ENCODE data around the gene NCBP2L. TPM values are rescaled to one million over a fixed set of nuclear protein-coding genes. Genes with fewer than 3 reads are reported as not detected.

The NCBP2L gene
- total RNA-seq, 2 experiments from 2014 or later: not detected

DNA sequence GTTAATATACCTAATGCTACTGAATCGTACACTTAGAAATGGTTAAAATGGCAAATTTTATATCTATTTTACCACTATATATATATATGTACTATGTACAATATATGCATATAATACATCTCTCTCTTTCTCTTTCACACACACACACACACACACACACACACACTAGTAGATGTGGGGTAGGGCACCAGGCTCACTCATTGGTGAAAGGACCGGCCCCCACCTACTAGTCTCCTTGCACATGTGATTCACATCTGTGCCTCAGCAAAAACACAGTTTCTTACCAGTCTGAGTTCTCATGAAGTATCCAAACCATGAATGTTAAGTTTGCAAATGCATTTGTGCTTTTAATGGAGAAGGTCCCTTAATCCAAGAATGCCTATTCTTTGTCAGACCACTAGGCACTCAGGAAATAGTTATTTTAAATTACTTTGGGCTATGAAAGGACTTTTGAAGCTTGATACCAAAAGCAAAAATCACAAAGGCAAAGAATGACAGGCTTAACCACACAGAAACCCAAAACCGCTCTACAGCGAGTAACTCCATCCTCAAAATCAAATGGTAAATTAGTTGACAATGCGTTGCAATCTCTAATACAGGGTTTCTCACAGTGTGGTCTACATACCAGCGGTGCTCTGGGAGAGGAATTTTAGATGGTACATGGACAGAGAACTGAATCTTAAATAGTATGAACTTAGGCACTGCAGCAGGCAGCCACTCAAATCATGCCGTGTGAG, 7.8 kb upstream of the NCBP2L start:
- DNase-seq (no peak), ATAC-seq (ENCODE audit: poor library complexity) (no peak)
- no peaks in the 10 kb centered on the region for H3K27me3 Mint-ChIP-seq
- no peak overlapping the region for H3K4me3 Mint-ChIP-seq
- no peaks in the 10 kb centered on the region for H3K27me3 ChIP-seq (ENCODE audit: control insufficient read depth in 1 of 2, insufficient read depth in 2 of 2, low read length in 2 of 2)
- CTCF ChIA-PET: no interaction called here
- POLR2A ChIA-PET: no interaction called here
- H3K9me3 Mint-ChIP-seq: no peaks in the 10 kb centered on the region
- no peak overlapping the region for H3K27ac ChIP-seq (ENCODE audit: low read depth in 1 of 2, low read length in 2 of 2)
- peaks cover 8% of the 10 kb centered on the region for H3K4me1 ChIP-seq (ENCODE audit: insufficient read depth, low read length)
- intact Hi-C loops (cut with DNase I, micrococcal nuclease): loop anchor here in 1 of 2 experiments (10.0 kb wide), 1 partner anchor 655 kb away; the partner anchor contains the start of gene RBM41
- peaks cover 20% of the 10 kb centered on the region for H3K36me3 Mint-ChIP-seq (ENCODE audit: low read depth)
- H3K36me3 ChIP-seq (ENCODE audit: insufficient read depth, low read length): no peaks in the 10 kb centered on the region
- H3K9me3 ChIP-seq (ENCODE audit: control insufficient read depth in 1 of 2, insufficient read depth in 1 of 2, low read length in 2 of 2): no peaks in the 10 kb centered on the region
- H3K4me1 Mint-ChIP-seq (ENCODE audit: low read depth): peaks cover 26% of the 10 kb centered on the region
- TF ChIP-seq, protein P1, sequence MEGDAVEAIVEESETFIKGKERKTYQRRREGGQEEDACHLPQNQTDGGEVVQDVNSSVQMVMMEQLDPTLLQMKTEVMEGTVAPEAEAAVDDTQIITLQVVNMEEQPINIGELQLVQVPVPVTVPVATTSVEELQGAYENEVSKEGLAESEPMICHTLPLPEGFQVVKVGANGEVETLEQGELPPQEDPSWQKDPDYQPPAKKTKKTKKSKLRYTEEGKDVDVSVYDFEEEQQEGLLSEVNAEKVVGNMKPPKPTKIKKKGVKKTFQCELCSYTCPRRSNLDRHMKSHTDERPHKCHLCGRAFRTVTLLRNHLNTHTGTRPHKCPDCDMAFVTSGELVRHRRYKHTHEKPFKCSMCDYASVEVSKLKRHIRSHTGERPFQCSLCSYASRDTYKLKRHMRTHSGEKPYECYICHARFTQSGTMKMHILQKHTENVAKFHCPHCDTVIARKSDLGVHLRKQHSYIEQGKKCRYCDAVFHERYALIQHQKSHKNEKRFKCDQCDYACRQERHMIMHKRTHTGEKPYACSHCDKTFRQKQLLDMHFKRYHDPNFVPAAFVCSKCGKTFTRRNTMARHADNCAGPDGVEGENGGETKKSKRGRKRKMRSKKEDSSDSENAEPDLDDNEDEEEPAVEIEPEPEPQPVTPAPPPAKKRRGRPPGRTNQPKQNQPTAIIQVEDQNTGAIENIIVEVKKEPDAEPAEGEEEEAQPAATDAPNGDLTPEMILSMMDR (IDR thresholded peaks at IDR 0.05): no peak
- no peak overlapping the region for H3K4me3 ChIP-seq (ENCODE audit: low read length)
- no peak overlapping the region for H3K27ac Mint-ChIP-seq

DNA sequence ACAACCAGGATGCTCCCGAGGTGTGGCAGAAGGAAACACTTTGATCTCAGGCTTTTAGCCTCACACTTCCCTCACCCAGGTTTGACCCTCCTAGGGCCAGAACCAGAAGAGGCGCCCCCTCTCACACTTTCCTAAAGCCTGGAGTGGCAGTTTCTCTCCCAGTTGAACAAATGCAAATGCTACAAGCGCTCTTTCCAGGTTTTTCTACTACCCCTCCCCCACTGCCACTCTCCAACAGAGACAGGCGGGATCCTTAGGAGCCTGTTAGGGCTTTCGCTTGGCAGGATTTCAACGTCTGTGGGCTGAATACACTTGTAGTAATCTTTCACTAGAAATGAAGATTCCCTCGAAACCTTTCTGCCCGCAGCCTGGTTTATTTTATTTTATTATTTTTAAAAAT, 4.3 kb upstream of the NCBP2L start:
- no peaks in the 10 kb centered on the region for H3K36me3 ChIP-seq (ENCODE audit: insufficient read depth, low read length)
- Mint-ChIP-seq H3K36me3 (ENCODE audit: low read depth) (peaks cover 24% of the 10 kb centered on the region), H3K4me1 (ENCODE audit: low read depth) (peaks cover 37% of the 10 kb centered on the region), H3K27ac (no peak overlapping the region), H3K4me3 (no peak overlapping the region), H3K9me3 (no peaks in the 10 kb centered on the region), H3K27me3 (no peaks in the 10 kb centered on the region)
- H3K27me3 ChIP-seq (ENCODE audit: control insufficient read depth in 1 of 2, insufficient read depth in 2 of 2, low read length in 2 of 2): no peaks in the 10 kb centered on the region
- TF ChIP-seq, protein P1 (IDR thresholded peaks at IDR 0.05): no peak
- ChIA-PET POLR2A (interaction anchor here (0.8 kb wide), 1 partner anchor 31 kb away, joined by 3 read pairs; no protein-coding TSS in a partner anchor), CTCF (interaction anchor here (4.6 kb wide), 1 partner anchor 115 kb away, joined by 92 read pairs; no protein-coding TSS in a partner anchor)
- no peak overlapping the region for H3K27ac ChIP-seq (ENCODE audit: low read depth in 1 of 2, low read length in 2 of 2)
- ATAC-seq (ENCODE audit: poor library complexity): no peak
- intact Hi-C loops (cut with DNase I, micrococcal nuclease): loop anchor here in 1 of 2 experiments (10.0 kb wide), 1 partner anchor 658 kb away; the partner anchor contains the start of gene RBM41
- H3K4me1 ChIP-seq (ENCODE audit: insufficient read depth, low read length): peaks cover 20% of the 10 kb centered on the region
- no peaks in the 10 kb centered on the region for H3K9me3 ChIP-seq (ENCODE audit: control insufficient read depth in 1 of 2, insufficient read depth in 1 of 2, low read length in 2 of 2)
- DNase-seq: no peak
- no peak overlapping the region for H3K4me3 ChIP-seq (ENCODE audit: low read length)

DNA sequence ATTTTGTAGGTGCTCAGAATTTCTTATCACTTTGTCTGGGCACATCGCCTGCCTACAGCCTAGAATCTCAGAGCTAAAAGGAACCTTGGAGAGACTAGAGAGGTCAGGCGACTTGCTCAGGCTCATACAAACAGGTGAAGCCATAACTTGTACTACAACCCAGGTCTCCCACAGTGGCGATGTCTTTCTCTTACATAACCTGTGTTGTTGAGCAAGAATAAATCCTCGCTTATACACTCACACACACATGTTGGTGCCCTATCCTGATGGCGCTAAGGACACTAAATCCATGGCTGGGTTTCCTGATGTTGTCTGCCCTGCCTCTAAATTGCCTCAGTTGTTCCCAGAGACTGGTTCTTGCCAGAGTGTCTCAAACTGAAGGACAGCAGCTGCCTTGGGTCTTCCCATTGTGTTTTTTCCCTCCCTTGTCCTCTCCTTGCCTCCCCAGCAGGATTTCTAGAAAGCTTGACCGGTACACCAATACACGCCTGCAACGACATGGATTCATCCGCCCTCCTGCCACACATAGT, 3.6 kb upstream of the NCBP2L start:
- Mint-ChIP-seq H3K36me3 (ENCODE audit: low read depth) (peaks cover 18% of the 10 kb centered on the region), H3K4me1 (ENCODE audit: low read depth) (peaks cover 37% of the 10 kb centered on the region), H3K9me3 (no peaks in the 10 kb centered on the region), H3K27ac (peak overlapping the region; percentile 53), H3K4me3 (peak overlapping the region; percentile 78), H3K27me3 (no peaks in the 10 kb centered on the region)
- Histone ChIP-seq H3K27ac (ENCODE audit: low read depth in 1 of 2, low read length in 2 of 2) (no peak overlapping the region), H3K9me3 (ENCODE audit: control insufficient read depth in 1 of 2, insufficient read depth in 1 of 2, low read length in 2 of 2) (no peaks in the 10 kb centered on the region), H3K36me3 (ENCODE audit: insufficient read depth, low read length) (no peaks in the 10 kb centered on the region), H3K27me3 (ENCODE audit: control insufficient read depth in 1 of 2, insufficient read depth in 2 of 2, low read length in 2 of 2) (no peaks in the 10 kb centered on the region), H3K4me1 (ENCODE audit: insufficient read depth, low read length) (peaks cover 20% of the 10 kb centered on the region), H3K4me3 (ENCODE audit: low read length) (no peak overlapping the region)
- ChIA-PET POLR2A (interaction anchor here (1.0 to 4.6 kb wide), 5 partner anchors 32 to 146 kb away, joined by 3 to 68 read pairs (median 18); partner anchors contain the start of gene PRPS1), CTCF (interaction anchor here (1.3 to 4.6 kb wide), 3 partner anchors 56 to 116 kb away, joined by 3 to 92 read pairs (median 31); no protein-coding TSS in a partner anchor)
- TF ChIP-seq, protein P1 (IDR thresholded peaks at IDR 0.05): no peak
- ATAC-seq (ENCODE audit: poor library complexity) (no peak), DNase-seq (no peak)
- intact Hi-C loops (cut with DNase I, micrococcal nuclease): loop anchor here in 1 of 2 experiments (2.0 to 10.0 kb wide), 2 partner anchors 31 to 659 kb away; partner anchors contain the start of gene RBM41

Measured in CD4-positive, alpha-beta T cell (primary cell).